ENCODE data around the gene CAMTA1.

The CAMTA1 gene

DNA sequence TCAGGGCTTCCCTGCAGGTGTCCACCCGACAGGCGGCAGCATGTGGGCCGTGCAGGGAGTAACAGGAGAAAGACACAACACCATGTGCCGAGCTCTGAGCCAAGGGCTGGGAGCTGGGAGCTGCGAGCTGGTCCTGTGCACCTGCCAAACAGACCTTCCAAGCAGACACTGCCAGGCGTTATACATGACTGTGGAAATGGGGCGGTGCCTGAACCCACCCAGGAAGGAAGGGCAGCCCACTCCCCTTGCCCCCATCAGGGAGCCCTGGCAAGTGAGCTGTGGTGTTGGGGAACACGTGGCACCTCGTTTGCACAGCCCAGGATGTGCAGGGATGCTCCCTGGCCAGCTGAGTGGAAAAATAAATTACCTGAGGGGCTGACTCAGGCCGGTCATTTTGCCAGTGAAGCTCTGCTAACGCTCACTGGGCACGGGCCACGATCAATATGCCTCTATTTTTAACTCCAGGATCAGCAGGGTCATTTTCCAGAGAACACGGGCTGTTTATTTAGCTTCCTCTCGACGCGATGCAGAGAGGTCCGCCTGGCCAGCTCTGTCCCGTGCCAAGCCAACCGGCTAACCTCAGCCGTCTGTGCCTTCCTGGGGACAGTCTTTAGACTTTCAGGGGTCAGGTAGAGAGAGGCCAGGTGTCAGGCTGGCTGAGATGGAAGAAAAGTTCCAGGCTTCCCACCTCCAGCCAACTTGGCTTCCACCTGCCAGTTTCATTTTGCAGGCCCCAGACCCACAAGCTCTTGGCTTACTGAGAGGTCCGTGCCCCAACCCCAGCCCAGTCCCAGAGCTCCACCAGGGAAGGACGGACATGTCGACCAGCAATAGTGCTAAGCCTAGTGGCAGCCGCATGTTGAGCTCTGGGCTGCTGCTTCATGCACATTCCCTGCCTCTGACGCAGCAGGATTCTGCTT, 789.1 kb downstream of the CAMTA1 start:
- DNase-seq: peak; percentile 68

DNA sequence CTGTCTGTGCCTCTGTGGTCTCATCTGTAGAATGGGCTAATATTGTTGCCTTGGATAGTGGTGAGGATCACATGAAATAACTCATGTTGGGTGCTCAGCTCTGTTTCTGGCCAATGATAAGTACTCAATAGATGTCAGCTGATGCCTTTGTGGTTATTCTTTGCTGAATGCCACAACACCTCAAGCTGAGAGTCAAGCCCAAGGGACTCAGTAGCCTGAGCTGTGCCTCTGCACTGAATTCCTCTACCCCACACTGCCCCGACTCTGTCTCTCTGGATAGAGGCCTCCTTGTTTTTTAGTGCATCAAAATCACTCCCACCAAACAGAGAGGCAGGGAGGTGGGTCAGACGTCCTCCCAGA, 789.8 kb downstream of the CAMTA1 start:
- no peak for DNase-seq

DNA sequence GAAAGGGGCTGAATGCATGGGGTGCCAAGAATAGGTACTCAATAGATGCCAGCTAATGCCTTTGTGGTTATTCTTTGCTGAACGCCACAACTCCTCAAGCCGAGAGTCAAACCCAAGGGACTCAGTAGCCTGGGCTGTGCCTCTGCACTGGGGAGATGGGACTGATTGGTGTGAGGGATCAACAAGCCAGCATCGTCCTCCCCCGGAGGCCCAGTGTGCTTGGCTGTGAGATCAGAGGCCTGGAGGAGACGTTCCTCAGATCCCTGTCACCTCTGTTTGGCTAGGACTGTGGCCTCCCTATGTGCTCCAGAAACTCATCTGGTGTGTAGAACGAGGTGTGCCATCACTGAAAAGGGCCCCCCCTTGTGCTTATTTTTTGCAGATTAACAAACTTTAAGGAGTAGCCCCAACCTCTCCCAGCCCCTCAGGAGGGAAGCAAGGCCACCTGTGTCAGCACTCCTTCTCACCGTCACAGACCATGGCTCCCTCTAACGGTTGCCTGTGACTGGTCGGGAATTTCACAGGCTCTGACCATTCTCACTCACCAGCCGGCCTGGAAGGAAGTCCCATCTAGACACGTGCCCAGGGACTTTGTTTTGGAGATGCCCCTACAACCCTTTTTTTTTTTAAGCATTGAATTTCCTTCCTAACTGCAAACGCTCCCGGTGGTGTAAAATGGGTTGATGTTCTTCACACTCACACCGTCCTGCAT, 791.8 kb downstream of the CAMTA1 start:
- DNase-seq: no peak

DNA sequence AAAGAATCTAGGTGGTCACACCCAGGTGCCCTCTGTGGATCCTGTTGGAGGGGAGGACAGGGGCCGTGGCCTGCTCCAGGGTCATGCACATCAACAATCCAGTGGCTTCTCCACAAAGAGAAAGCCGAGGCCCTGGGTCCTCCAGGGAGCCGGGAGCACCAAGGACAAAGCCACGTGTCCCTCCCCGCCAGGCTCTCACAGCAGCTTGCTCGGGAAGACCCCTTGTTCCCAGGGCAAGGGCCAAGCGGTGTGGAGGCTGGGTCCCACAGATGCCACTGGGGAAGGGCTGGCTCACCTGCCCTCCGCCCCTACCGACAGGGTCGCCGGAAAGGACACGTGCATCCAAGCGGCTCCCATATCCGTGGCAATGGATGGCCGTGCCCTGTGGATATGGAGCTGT, 793.0 kb downstream of the CAMTA1 start:
- DNase-seq: no peak

DNA sequence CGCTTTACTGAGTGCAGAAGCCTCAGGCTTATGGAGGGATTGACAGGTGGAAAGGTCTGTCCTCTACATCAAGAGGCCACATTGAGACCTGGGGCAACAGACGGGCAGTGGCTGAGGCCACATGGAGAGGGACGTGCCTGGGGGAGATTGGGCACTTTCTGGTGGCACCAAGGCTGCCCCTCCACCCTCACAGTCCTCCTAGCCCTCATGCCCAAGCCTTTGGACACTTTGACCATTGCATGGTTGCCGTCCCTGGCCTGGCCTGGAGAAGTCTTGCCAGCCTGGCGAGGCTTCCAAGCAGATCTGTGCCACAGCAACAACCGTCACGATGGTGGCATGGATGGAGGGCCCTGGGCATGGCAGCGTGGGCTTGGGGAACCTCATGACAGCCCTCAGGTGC, 793.8 kb downstream of the CAMTA1 start:
- DNase-seq: no peak

DNA sequence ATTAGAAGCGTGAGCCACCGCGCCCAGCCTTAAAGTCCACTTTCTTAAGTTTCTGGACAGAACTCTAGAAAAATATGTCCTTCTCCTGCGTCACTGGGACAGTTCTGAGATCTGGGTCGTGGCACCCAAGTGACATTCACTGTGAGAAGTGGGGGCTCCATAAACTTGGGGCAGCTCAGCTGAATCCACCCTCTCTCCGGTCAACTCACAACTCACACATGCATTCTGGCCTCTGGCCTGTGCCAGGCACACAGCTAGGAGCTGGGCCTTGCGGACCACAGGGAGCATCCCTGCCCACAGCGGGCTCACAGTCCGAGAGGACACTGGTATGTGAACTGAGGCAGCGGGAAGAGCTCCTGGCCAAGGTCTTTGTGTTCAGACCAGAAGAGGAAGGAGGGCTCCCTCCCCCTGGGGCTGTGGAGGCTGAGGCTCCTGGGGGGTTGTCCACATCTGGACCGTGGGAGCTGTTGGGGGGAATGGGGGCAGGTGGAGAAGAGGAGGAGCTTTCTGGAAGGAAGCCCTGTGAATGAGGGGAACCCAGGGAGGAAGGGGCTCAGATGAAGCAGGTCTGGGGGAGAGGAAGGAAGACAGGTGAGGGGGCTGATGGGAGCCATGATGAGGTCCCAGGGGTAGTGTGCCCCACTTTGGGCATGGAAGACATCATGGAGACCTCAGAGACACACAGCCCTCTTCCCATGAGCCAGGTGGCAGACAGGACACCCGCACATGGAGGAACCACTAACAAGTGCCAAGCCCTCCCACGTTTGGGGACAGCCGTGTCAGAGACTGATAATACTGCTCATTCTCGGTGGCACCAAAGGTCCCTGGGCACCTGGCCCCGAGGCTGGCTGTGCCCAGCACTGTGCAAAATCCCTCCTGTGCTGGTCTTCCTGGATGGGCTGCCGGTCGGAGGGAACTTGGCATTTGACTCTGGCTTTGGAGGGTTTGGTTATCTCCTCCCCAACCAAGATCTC, 794.9 kb downstream of the CAMTA1 start:
- DNase-seq: no peak

DNA sequence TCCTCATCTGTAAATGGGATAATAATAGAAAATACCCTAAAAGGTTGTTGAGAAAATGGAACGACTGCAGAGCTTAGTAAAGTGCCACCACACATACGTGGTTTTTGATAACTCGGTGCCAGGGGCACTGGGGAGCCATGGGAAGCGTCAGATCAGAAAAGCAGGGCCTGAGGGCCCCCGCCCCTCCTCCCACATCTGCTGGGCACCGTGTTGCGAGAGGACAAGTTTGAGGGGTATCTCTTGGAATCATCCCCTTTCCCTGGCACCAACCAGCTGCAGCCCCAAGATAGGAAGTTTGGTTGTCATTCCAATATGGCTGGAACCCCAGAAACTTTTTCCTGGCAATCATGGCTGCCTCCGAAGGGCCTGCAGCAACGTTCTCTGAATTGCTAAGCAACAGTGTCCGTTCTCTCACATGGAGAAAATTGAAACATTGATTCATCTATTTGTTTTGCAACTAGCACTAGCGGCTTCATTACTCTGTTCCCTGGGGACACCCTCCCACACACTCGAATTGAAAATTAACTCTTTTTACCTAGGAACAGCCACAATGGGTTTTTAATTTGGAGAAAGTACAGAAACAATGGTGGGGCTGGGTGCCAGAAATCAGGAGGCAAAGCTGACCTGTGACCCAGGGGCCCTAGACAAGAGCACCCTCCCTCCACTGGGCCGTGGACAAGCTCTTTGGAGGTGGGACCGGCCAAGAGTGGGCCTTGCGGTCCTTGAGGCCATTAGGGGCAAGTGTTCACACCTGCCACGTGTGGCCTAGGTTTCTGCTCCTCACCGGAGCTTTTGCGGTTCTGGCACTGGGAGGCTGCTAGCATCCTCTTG, 795.9 kb downstream of the CAMTA1 start:
- DNase-seq: no peak

DNA sequence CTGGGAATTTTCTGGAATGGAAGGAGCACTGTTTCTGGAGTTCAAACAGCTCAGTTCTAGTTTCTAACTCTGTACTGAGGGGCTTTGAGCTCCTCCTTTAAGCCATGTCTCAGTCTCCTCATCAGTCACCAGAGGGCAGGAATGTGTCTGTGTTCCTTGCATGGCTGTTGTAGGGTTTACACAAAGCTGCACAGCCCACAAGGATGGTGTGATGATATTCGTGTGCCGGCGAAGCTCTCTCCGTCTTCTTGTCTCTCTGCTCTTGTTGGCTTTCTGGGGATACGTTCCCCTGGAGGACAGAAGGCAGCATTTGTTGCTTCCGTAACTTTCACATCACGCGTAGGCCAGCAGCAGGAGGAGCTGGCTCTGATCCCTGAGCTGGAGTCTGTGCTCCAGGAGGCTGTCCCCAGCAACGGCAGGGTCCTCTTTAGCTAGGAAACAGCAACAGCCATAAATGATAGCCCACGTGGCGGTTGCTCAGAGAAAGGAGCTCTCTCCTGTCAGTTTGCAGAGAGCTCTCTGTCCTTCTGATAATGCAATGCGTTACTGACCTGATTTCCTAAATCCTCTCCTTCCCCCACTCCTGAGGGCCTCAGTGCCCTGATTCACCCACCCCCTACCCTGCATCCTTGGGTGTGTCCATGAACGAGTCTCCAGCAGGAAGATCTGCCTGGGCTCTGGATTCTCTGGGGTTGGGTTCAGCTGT, 796.7 kb downstream of the CAMTA1 start:
- no peak for DNase-seq

DNA sequence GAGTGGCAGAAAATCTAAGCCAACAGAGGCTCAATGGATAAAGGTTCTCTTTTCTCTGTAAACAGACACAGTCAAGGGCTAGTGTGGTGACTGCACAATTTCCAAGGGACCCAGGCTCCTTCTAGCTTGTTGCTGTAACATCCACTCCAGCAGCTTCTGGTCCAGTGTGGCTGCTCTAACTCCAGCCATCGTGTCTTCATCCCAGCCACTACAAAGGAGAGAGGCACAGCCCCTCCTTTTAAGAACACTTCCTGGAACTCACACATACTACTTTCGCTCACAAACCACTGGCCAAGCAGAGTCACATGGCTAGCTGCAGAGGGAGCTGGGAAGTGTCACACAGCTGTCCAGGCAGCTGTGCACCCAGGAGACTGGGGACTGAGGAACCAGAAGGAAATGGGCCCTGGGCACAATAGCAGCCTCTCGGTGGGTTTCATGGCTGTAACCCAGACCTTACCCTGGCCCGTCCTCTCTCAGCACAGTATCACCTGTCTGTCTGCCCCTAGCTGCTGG, 797.3 kb downstream of the CAMTA1 start:
- DNase-seq: no peak

DNA sequence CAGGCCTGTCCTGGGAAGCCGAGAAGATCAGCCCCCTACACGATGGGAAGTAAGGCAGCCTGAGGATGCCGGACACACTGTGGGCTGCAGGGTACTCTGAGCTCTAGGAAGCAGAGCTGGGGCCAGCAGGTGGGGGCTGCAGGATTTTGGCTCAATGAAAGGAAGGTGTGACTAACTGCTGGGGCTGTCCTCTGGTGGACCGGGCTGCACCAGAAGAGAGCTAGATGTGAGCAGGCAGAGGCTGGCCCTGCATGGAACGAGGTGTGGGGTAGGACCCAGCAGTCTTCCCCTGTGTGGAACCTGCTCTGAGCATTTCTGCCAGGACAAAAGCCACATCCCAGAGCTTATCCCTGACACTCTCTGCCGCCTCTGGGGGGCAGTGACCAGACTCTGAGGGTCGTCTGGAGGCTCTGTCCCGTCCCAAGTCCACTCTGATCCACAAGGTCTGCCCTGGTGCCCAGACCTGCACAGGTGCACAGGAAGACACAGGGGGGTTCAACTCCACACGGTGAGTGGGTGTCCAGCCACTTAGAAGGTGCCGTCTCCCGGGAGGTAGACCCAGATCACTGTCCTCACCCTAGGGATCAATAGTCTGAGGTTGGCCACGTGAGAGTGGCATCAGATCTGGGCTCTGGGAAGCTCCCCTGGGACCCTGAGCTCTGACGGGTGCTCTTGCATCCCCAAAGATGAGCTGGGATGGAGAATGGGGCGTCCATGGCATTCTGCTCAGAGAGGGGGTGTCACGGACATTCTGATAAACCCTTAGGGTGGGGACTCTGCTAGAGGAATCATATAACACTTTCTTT, 798.2 kb downstream of the CAMTA1 start:
- no peak for DNase-seq

DNA sequence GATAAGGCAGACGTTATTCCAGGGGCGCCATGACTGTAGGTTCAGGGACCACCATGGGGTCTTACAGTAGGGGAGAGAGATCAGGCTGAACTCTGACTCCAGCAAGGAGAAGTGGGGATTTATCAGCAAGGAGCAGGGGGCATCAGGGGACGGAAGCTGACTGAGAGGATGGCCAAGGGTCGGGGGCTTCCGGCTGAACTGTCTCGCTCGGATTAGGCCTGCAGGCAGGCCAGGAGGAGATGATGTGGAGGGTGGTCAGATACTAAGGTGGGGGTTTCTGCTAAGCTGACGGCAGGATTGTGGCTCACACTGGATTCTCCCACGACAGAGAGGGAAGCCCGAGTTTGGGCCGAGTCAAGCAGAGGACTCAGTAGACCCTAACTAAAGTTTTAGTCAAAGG, 798.9 kb downstream of the CAMTA1 start:
- DNase-seq: no peak

DNA sequence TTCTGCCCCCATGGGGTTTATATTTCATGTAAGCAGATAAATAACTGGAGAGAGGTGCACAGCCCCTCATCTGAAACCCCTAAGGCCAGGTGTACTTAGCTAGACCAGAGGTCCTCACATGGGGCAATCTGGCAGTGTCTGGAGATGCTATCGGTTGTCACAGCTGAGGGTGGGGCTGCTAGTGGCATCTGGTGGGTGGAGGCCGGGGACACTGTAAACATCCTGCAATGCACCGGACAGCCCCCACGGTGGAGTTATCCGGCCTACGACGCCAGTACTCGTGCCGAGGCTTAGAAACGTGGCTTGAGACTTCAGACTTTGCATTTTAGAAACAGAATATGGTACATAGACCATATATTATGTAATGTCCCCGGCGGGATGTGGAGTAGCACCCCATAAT, 799.4 kb downstream of the CAMTA1 start:
- no peak for DNase-seq

DNA sequence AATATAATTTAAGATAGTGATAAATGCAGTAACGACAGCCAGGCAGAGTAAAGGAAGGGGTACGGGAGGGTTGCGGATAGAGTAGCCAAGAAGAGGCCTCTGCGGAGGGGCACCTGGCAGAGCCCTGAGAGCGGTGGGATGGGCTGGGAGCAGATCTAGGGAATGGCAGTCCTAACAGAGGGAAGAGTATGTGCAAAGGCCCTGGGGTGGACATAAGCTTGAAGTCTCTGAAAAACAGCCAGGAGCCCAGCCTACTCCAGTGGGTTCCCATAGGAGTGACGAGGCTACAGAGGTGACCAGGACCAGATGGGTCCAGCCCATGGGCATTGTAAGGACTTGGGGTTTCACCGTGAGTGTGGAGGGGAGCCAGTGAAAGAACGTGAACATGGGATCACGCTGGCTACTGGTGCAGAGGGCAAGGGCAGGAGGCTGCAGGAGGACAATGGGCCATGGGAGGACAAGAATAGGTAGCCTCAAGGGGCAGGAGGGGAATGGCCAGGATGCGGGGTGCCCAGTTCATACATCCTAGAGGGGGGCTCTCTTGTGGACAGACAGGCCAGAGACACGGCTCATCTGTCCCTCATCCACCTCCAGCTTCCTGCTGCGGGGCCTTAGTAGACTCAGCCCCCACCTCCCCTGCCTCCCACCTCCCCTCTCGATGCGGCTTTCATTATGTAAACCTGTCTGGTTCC, 800.1 kb downstream of the CAMTA1 start:
- DNase-seq: no peak

DNA sequence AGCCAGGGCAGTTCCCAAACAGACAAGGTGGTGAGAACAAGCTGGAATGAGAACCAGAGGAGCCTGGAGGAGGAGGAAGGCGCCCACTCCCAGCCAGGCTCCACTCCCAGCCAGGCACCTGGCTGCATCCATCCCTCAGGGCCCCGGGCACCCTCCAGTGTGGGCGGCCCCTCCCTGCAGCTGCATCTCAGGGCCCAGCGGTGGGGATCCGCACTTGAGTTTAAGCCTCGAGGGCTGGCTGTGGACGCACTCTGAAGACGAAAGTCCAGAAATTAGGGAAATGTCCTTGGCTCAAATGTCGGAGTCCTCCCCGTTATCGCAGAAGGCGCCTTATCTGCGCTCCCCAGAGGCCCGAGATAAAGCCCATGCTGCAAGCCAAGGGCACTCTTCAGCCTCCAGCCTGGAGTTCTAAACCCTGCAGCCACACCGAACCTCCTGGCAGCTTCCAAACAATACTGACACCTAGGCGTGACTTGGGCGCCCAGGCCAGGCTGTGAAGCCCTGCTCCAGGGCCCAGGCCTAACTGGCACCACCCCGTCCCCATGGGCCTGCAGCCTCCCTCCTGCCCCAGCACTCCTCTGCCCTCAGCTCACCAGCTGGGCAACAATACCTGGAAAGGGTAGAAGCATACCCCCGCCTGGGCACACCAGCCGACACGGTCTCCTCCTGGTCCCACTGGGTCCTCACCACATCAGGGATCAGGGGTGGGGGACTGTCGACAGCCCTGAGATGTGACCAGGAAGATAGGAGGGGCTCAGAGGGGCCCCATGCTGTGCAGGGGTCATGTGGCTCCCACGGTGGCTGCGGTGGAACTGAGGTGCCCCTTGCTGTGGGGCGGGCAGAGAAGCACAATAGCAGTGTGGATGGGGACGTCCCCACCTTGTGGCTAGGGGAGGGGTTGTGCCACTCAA, 801.0 kb downstream of the CAMTA1 start:
- DNase-seq: no peak

DNA sequence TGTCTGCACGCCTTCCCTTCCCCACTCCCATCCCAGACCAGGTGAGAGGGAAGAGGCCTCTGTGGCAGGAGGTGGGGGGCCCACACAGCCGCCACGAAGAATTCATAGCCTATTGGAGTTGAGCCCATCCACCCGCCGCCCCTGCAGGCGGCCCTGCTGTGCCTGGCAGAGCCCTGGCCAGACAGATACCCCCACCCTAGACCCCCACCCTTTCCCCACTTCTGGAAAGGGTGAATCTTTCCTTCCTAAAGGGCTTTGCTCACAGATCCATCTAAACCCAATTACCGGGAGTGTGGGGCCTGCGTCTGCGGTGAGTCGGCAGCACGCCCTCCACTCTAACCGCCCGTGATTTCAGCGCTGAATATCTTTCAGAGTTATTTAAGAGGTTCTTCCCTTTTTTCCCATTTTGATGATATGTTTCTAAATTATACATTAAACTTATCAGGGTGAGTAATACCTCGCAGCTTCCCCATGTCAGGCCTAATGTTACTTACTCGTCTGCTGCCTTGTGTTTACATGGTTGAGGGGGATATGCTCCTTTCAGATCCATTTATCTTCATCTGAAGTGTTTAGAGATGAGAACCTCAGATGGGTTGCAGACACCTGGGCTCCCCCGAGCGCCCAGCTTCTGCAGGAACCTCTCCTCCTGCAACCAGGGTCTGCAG, 802.0 kb downstream of the CAMTA1 start:
- DNase-seq: no peak

DNA sequence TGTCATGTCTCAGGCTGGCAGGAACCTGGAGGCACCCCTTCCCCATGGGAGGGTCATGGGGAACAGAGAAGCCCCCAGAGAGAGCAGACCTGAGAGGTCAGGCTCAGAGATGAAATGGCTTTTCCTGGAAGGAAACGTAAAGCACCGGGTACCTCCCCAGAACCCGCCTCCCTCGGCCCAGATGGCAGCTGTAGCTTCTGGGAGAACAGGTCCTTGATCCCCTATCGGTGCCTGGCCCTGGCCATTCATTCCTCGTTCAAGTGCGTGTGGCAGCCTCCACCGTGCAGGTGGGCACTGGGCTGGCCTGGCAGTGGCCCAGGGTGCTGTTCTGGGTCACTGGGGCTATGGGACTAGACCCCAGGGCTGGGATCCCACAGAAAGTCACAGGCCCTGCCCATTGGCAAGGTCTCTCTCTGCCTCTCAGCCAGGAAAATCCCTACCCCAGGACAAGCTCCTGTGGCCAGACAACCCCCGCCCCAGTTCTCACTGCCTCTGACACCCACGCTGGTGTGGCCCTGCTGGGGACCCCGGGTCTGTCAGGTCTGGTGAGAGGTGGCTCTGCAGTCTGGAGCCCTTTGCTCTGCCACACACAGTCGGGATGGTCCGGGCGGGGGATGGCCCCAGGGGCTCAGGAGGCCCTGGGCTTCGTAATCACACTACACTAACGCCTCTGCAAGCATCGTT, 802.7 kb downstream of the CAMTA1 start:
- DNase-seq: no peak

DNA sequence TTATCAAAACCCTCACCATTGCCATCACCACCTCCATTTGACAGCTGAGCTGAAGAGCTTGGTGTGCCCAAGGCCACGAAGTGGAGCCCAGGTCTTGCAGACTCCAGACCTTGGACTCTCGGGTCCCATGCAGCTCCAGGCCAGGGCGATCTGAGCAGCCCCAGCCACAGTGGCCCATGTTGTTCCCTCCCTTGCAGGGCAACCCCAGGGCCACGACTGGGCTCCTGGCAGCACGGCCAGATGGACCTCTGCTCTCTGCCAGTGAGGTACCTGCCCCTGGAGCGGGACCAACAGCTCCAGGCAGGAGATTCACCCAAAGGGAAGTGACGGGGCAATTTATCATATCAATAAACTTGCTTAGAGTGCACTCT, 803.2 kb downstream of the CAMTA1 start:
- no peak for DNase-seq

All from COR-L47 (cell line).